Uterus (tissue), 2 donors: ENCODE results near the gene TRIM54.

ENCODE experiments used
- POLR2A ChIP-seq, 2 donors: fragments of 450-650 bp; IDR thresholded peaks; one replicate each; pipeline ENCODE4 v1.6.1; 2016; ENCODE audit warnings: antibody characterized with exemption in 2 of 2, mild to moderate bottlenecking in 1 of 2, moderate library complexity in 1 of 2
- TF ChIP-seq, protein P1 (sequence below), 4 experiments: fragments of 200-600 bp in 2 of 4; fragments of 450-650 bp in 2 of 4; sonication (generic) in 2 of 4; IDR thresholded peaks; one replicate each; pipeline ENCODE4 v1.5.1; 2016 to 2019; ENCODE audit warnings: antibody characterized with exemption in 4 of 4, mild to moderate bottlenecking in 2 of 4, moderate library complexity in 1 of 4

DNA sequence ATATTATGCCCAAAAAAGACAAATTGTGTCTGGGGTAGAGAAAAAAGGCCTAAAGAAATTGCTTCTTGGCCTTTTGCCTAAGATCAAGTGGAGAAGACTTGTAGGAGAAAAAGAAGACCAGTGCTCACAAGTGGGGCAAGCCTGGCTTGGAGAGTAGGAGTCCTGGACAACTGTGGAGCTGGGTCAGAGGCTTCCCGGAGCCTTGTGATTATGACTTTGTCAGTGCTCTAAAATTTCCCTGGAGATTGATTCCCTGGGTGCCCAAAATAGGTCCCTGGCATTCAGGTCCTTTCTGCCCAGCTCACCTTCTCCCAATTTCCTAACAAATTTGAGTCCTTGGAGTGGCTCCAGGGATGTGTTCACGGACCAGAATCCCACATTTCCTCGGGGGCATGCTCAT, 787 bp upstream of the TRIM54 start:
- no peak for TF ChIP-seq POLR2A (IDR thresholded peaks at IDR 0.05)
- TF ChIP-seq, protein P1, sequence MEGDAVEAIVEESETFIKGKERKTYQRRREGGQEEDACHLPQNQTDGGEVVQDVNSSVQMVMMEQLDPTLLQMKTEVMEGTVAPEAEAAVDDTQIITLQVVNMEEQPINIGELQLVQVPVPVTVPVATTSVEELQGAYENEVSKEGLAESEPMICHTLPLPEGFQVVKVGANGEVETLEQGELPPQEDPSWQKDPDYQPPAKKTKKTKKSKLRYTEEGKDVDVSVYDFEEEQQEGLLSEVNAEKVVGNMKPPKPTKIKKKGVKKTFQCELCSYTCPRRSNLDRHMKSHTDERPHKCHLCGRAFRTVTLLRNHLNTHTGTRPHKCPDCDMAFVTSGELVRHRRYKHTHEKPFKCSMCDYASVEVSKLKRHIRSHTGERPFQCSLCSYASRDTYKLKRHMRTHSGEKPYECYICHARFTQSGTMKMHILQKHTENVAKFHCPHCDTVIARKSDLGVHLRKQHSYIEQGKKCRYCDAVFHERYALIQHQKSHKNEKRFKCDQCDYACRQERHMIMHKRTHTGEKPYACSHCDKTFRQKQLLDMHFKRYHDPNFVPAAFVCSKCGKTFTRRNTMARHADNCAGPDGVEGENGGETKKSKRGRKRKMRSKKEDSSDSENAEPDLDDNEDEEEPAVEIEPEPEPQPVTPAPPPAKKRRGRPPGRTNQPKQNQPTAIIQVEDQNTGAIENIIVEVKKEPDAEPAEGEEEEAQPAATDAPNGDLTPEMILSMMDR (IDR thresholded peaks at IDR 0.05), result no peak
